ENCODE data around the gene ZCCHC7.

- no peak for TF ChIP-seq CTCF (IDR thresholded peaks at IDR 0.05)
- TF ChIP-seq POLR2AphosphoS5 (IDR thresholded peaks at IDR 0.05), result no peak
- TF ChIP-seq POLR2A (IDR thresholded peaks at IDR 0.05), result no peak
Observed at GRCh38 chr9:37241340-37241739, 121.0 kb downstream of the ZCCHC7 start.
